SK-N-SH (cell line): Measurements from ENCODE around the gene UBE3C. TPM values are rescaled to one million over a fixed set of nuclear protein-coding genes. Genes with fewer than 3 reads are reported as not detected.

Source experiments
- CTCF ChIA-PET: fragments of 300-600, 350-600 bp; formaldehyde crosslinking; extraction: SDS; loops from one replicate; lab custom pipeline; 2021; lab: Yijun Ruan, JAX
- POLR2A ChIA-PET: fragments of 350-600 bp; sonication (Branson Sonifier 250); formaldehyde crosslinking; extraction: SDS; loops from one replicate; lab custom pipeline; 2020; ENCODE audit warnings: antibody characterized with exemption, inconsistent platforms; lab: Yijun Ruan, JAX
- DNase-seq: peaks from one replicate; pipeline ENCODE4 v3.0.0; 2012
- H2AFZ ChIP-seq: fragments of 200-600 bp; sonication (generic); 2 replicates; pipeline ENCODE4 v1.8.1; 2016; ENCODE audit warnings: antibody characterized with exemption, mild to moderate bottlenecking, low read depth
- H3F3A ChIP-seq: fragments of 200-600 bp; sonication (generic); replicated peaks from 2 replicates; pipeline ENCODE3; 2016; ENCODE audit warnings: antibody characterized with exemption, mild to moderate bottlenecking; ENCODE audit not compliant: insufficient read depth
- H3K27ac ChIP-seq, 2 experiments: fragments of 200-500 bp in 1 of 2; fragments of 200-600 bp in 1 of 2; sonication (Bioruptor generic) in 1 of 2; sonication (generic), shearing (Covaris generic) in 1 of 2; 2 replicates each; pipeline versions ENCODE4 v1.5.1 to v1.6.1; 2014 to 2016; ENCODE audit warnings: low read depth in 2 of 2, inconsistent platforms in 1 of 2, low read length in 1 of 2, mild to moderate bottlenecking in 1 of 2, mixed read lengths in 1 of 2
- H3K27me3 ChIP-seq: fragments of 200-600 bp; sonication (generic), shearing (Covaris generic); 2 replicates; pipeline ENCODE4 v1.6.1; 2016; ENCODE audit warnings: mixed run types; ENCODE audit not compliant: insufficient read depth
- H3K36me3 ChIP-seq, 2 experiments: fragments of 200-500 bp in 1 of 2; fragments of 200-600 bp in 1 of 2; sonication (Bioruptor generic) in 1 of 2; sonication (generic) in 1 of 2; replicated peaks in 1 of 2; 2 replicates each; pipeline versions ENCODE3 to v1.5.1; 2014 to 2016; ENCODE audit warnings: low read length in 1 of 2, mild to moderate bottlenecking in 1 of 2; ENCODE audit not compliant: insufficient read depth in 2 of 2, control insufficient read depth in 1 of 2
- H3K4me1 ChIP-seq, 2 experiments: fragments of 200-500 bp in 1 of 2; fragments of 200-600 bp in 1 of 2; sonication (Bioruptor generic) in 1 of 2; sonication (generic), shearing (Covaris generic) in 1 of 2; 2 replicates each; pipeline versions ENCODE4 v1.5.1 to v1.6.1; 2014 to 2016; ENCODE audit warnings: low read depth in 1 of 2, low read length in 1 of 2, mixed run types in 1 of 2; ENCODE audit not compliant: insufficient read depth in 2 of 2, control insufficient read depth in 1 of 2
- H3K4me2 ChIP-seq: fragments of 200-600 bp; sonication (generic), shearing (Covaris generic); 2 replicates; pipeline ENCODE4 v1.6.1; 2017; ENCODE audit warnings: mixed run types
- H3K4me3 ChIP-seq, 2 experiments: fragments of 200-500 bp in 1 of 2; fragments of 200-600 bp in 1 of 2; sonication (Bioruptor generic) in 1 of 2; sonication (generic), shearing (Covaris generic) in 1 of 2; 2 replicates each; pipeline versions ENCODE4 v1.5.1 to v1.8.1; 2014 to 2016; ENCODE audit warnings: low read depth in 2 of 2, inconsistent platforms in 1 of 2, low read length in 1 of 2, mild to moderate bottlenecking in 1 of 2, mixed read lengths in 1 of 2, moderate library complexity in 1 of 2
- H3K79me2 ChIP-seq: fragments of 200-600 bp; sonication (generic); 2 replicates; pipeline ENCODE4 v1.8.1; 2017; ENCODE audit warnings: mild to moderate bottlenecking; ENCODE audit not compliant: insufficient read depth
- H3K9ac ChIP-seq: fragments of 200-600 bp; sonication (generic); 2 replicates; pipeline ENCODE4 v1.6.1; 2017; ENCODE audit warnings: mixed run types
- H3K9me2 ChIP-seq: fragments of 200-600 bp; sonication (generic); 2 replicates; pipeline ENCODE4 v1.6.1; 2017; ENCODE audit warnings: mixed run types
- H3K9me3 ChIP-seq: fragments of 200-600 bp; sonication (generic); 2 replicates; pipeline ENCODE4 v1.6.1; 2017; ENCODE audit warnings: mixed run types, mild to moderate bottlenecking, moderate library complexity
- H4K20me1 ChIP-seq: fragments of 200-600 bp; sonication (generic); 2 replicates; pipeline ENCODE4 v1.6.1; 2017; ENCODE audit warnings: mild to moderate bottlenecking, mixed run types; ENCODE audit not compliant: insufficient read depth
- CHD2 ChIP-seq: fragments of 150-350 bp; IDR thresholded peaks from 2 replicates; pipeline ENCODE4 v1.6.1; 2018; ENCODE audit warnings: low read length; ENCODE audit not compliant: partially characterized antibody
- CTCF ChIP-seq: fragments of 200-600 bp; sonication (generic); IDR thresholded peaks from 2 replicates; pipeline ENCODE4 v1.6.1; 2017; ENCODE audit warnings: antibody characterized with exemption, mild to moderate bottlenecking, moderate library complexity
- ELF1 ChIP-seq: IDR thresholded peaks from 2 replicates; pipeline ENCODE4 v1.4.0; 2012
- EP300 ChIP-seq, 2 experiments: IDR thresholded peaks; 2 replicates each; pipeline versions ENCODE4 v1.4.0 to v1.6.1; 2012; ENCODE audit warnings: borderline replicate concordance in 1 of 2, low read depth in 1 of 2, low read length in 1 of 2
- EZH2phosphoT487 ChIP-seq: fragments of 200-600 bp; sonication (generic); IDR thresholded peaks from 2 replicates; pipeline ENCODE4 v1.6.1; 2017; ENCODE audit warnings: low read depth, mixed run types, mild to moderate bottlenecking, antibody characterized with exemption, moderate library complexity, borderline replicate concordance
- GABPA ChIP-seq: IDR thresholded peaks from 2 replicates; pipeline ENCODE4 v1.4.0; 2012; ENCODE audit warnings: low read depth, mild to moderate bottlenecking
- GATA2 ChIP-seq: sonication (generic); formaldehyde crosslinking; IDR thresholded peaks from 2 replicates; pipeline ENCODE4 v1.5.0; 2020; ENCODE audit warnings: mild to moderate bottlenecking, missing genetic modification reagents
- IRF3 ChIP-seq: fragments of 150-350 bp; IDR thresholded peaks from 2 replicates; pipeline ENCODE4 v1.6.1; 2016; ENCODE audit warnings: mild to moderate bottlenecking, low read depth, low read length
- MEF2A ChIP-seq: IDR thresholded peaks from 2 replicates; pipeline ENCODE4 v1.4.0; 2012; ENCODE audit warnings: low read depth, borderline replicate concordance
- NRF1 ChIP-seq: IDR thresholded peaks from 2 replicates; pipeline ENCODE4 v1.6.1; 2012; ENCODE audit warnings: low read depth, mild to moderate bottlenecking, low read length
- PBX3 ChIP-seq: IDR thresholded peaks from 2 replicates; pipeline ENCODE4; 2012
- RCOR1 ChIP-seq: fragments of 150-350 bp; IDR thresholded peaks from 2 replicates; pipeline ENCODE4 v1.6.1; 2017; ENCODE audit warnings: antibody characterized with exemption, low read length
- REST ChIP-seq: IDR thresholded peaks from 2 replicates; pipeline ENCODE4 v1.6.1; 2012; ENCODE audit warnings: mild to moderate bottlenecking, low read depth, low read length, moderate library complexity
- RFX5 ChIP-seq: IDR thresholded peaks from 2 replicates; pipeline ENCODE4 v1.6.1; 2012; ENCODE audit warnings: mild to moderate bottlenecking, improper control_type of control experiment, low read length
- SIN3A ChIP-seq: IDR thresholded peaks from 2 replicates; pipeline ENCODE4 v1.6.1; 2012; ENCODE audit warnings: low read depth, mild to moderate bottlenecking, low read length, moderate library complexity, borderline replicate concordance
- SMC3 ChIP-seq: IDR thresholded peaks from 2 replicates; pipeline ENCODE4 v1.6.1; 2012; ENCODE audit warnings: low read depth, low read length, improper control_type of control experiment
- TEAD4 ChIP-seq: IDR thresholded peaks from 2 replicates; pipeline ENCODE4 v1.4.0; 2012; ENCODE audit warnings: mild to moderate bottlenecking, borderline replicate concordance; ENCODE audit not compliant: insufficient read depth
- USF1 ChIP-seq: IDR thresholded peaks from 2 replicates; pipeline ENCODE4 v1.4.0; 2012; ENCODE audit warnings: low read depth, borderline replicate concordance
- USF2 ChIP-seq: fragments of 150-350 bp; IDR thresholded peaks from 2 replicates; pipeline ENCODE4 v1.6.1; 2017; ENCODE audit warnings: antibody characterized with exemption, low read length, low read depth, borderline replicate concordance
- WGBS: methylation state at CpG from one replicate; pipeline ENCODE4 v1.1.6; 2017; ENCODE audit warnings: low lambda C conversion rate; 5-methylcytosine and 5-hydroxymethylcytosine counted together
- polyA plus RNA-seq, 3 experiments: library from polyadenylated mRNA; depleted of rRNA; stranded (reverse); fragments of >200 nt; gene quantifications; 2 replicates each; pipeline ENCODE4 v1.2.3, GENCODE V29; 2012

UBE3C gene
- polyA plus RNA-seq, 1 of the 3 experiments (the other 2 are of a cell fraction) = 48.4 TPM

- TF ChIP-seq RCOR1 = no peak
- no peak for TF ChIP-seq REST
Observed at GRCh38 chr7:157120181-157120580, 18.5 kb upstream of the UBE3C start (continued).

- no peaks in the 10 kb centered on the region; the same call in 1 of the 2 replicates for H3K27me3 ChIP-seq
- H3K36me3 ChIP-seq = no peaks in the 10 kb centered on the region
- H3K4me3 ChIP-seq = no peak overlapping the region
- no peak overlapping the region for H3K27ac ChIP-seq
- no peak for TF ChIP-seq GATA2
- no peak for TF ChIP-seq MEF2A
- no peak for TF ChIP-seq IRF3
- no peak for TF ChIP-seq EP300 (IDR thresholded peaks at IDR 0.05; ENCODE audit: borderline replicate concordance in 1 of 2, low read depth in 1 of 2, low read length in 1 of 2)
- TF ChIP-seq USF2 = no peak
- TF ChIP-seq ELF1 = no peak
- no peak for TF ChIP-seq USF1
- no peak for TF ChIP-seq RFX5
- no peak for TF ChIP-seq PBX3
- TF ChIP-seq SMC3 = no peak
- TF ChIP-seq GABPA = no peak
- TF ChIP-seq EZH2phosphoT487 = no peak
- no peak for TF ChIP-seq NRF1
- TF ChIP-seq TEAD4 = no peak
- TF ChIP-seq CTCF = no peak
- no peak for TF ChIP-seq CHD2
- no peak for TF ChIP-seq SIN3A
- H3K4me1 ChIP-seq = peaks cover 0 to 2% of the 10 kb centered on the region in 2 experiments; a peak in 1 of 4 replicates
- no peak overlapping the region for H2AFZ ChIP-seq
- ChIA-PET POLR2A (no interaction called here), CTCF (interaction anchor here (1.7 kb wide), 1 partner anchor 12 kb away, joined by 4 read pairs; no protein-coding TSS in a partner anchor)
- H3K9me2 ChIP-seq = no peaks in the 10 kb centered on the region
- no peaks in the 10 kb centered on the region for H3K79me2 ChIP-seq
- no peak overlapping the region for H3K4me2 ChIP-seq
- H3F3A ChIP-seq = no peaks in the 10 kb centered on the region
- no peak overlapping the region for H3K9ac ChIP-seq
- no peaks in the 10 kb centered on the region for H3K9me3 ChIP-seq
- WGBS = 65% methylated on average over 17 of the region's 18 CpGs
- no peaks in the 10 kb centered on the region for H4K20me1 ChIP-seq
- DNase-seq = no peak
Observed at GRCh38 chr7:157121184-157121715, 17.5 kb upstream of the UBE3C start.
